Hematopoietic multipotent progenitor cell treated with erythropoietin and hydrocortisone succinate and interleukin-3 and kit ligand, for 6 days (in vitro differentiated cells): ENCODE measurements around the gene NRP1.

Source experiments
- DNase-seq: peaks from one replicate; pipeline ENCODE4 v3.0.0-alpha.2; 2015

The NRP1 gene

DNA sequence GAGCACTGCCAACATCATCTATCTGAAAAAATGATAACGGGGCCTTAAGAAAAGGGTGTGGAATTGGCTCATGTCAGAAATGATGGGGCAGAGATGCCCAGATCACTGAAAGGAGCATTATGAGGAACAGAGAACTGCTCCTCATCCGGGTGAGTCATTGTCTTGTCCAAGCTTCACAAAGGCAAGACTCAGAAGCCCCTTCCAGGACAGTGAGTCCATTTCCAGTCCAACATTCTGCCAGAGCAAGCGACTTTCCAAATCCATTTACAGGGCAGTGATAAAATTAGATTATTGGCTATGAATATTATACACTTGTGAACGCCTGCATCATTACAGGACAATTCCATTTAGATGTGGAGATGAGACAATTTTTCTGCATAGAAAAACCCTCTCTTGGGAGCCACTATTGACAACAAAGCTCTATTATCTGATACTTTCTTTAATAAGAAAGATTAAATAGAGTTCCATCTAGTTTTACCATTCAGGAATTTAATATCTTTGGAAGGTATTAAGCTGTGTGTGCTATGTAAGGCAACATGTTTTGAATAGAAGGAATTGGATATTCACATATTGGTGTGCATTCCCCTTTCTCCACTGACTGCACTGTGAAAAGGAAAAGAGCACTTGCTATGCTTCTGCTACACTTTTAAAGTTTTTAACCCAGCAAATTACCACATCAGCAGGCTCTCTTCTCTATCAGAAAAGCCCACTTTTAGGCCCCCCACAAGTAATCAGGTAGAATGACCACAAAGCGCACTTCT, 159.6 kb downstream of the NRP1 start:
- DNase-seq: no peak

DNA sequence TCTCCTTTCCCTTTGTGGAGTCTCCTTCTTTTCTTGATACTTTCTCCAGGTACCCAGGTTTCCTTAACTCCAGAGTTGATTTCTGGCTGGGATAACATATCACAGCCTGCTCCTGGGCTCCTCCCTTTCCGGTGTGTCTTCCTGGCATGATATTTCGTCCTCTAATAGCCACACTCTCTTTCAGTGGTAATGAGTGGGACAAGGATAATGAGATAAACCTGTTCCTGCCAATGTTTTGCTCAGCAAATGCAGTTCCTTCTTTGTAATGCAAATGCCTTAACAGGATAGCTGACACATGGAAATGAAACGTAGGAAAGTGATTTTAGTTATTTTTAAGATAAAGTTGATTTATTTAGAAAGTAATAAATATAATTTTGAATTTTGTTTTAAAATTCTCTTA, 168.6 kb downstream of the NRP1 start:
- DNase-seq: no peak

GRCh38 chr10:33164060-33164709, 170.3 kb downstream of the NRP1 start:
- DNase-seq: no peak

GRCh38 chr10:33162248-33162575, 172.3 kb downstream of the NRP1 start:
- DNase-seq: no peak

DNA sequence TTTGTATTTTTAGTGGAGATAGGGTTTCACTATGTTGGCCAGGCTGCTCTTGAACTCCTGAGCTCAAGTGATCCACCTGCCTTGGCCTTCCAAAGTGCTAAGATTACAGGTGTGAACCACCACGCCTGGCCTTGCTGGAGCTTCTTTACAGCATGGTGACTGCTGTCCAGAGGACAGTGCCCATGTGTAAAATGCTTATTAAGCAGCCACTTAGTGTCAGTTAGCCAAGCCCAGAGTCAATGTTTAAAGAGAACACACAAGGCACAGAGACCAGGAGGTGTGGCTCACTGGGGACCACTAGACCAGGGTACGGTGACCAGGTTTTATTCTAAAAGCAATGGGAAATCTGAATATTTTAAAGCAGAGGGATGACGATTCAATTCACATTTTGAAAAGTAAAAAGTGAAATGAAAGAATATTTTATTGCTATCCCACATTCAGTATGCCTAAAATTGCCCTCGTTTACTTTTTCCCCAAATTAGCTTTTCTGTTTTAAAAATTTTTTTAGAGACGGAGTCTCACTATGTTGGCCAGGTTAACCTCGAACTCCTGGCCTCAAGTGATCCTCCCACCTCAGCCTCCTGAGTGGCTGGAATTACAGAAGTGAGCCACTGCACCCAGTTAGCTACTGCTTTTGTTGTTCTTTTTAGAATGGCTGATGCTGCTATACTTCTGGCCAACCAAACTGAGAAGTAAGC, 172.8 kb downstream of the NRP1 start:
- DNase-seq: no peak

DNA sequence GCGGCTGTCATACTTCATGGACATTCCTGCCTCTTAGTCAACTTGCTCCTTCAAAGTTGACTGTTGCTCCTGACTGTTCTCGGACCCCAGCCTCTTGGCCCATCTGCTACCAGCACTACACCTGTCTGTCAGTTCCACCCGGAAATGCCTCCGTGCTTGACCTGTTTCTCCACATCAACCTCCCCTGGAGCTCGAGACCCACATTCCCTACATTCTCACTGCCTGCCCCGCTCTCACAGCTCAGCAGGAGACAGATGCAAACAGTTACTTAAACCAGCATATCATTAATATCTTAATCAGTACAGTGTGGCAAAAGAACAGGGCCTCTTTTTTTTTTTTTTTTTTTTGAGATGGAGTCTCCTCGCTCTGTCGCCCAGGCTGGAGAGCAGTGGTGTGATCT, 174.3 kb downstream of the NRP1 start:
- no peak for DNase-seq

DNA sequence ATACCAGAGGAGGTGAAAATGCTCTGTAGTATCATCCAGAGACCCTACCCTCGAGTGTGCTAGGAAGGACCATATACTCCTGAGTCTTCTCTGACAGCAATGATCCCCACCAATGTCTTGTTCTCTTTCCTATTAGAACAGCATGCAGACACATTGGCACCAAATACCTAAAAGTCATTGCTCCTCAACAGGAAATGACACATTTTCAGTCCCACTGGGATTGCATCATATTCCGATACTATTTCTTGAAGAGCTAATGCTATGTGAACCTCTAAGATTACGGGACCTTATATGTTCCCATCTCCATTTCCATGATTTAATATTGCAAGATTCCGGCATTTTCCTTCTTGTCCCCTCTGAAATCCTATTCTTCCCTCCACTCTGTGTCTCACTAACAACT, 177.4 kb downstream of the NRP1 start:
- DNase-seq: no peak

GRCh38 chr10:33155720-33156638, 178.5 kb downstream of the NRP1 start:
- peak; percentile 59 for DNase-seq

- DNase-seq: no peak
Observed at GRCh38 chr10:33154590-33154989, 179.9 kb downstream of the NRP1 start.

DNA sequence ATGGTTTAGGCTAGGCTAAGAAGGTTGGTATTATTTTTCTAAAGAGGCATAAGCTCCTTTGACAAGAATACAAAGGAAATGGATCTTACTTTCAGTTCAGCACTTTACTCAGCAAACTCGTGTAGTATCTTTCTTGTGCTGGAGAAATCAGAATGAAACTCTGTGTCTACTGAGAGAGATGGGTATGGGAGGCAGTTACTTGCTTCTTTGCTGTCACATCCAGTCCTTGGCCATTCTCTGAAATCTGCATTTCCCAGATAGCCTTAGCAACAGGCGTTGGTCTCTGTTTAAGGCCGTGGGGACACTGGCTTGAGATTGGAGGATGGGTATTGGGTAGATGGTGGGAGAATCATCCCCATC, 180.5 kb downstream of the NRP1 start:
- no peak for DNase-seq

GRCh38 chr10:33153251-33153967, 181.1 kb downstream of the NRP1 start:
- DNase-seq: no peak

DNA sequence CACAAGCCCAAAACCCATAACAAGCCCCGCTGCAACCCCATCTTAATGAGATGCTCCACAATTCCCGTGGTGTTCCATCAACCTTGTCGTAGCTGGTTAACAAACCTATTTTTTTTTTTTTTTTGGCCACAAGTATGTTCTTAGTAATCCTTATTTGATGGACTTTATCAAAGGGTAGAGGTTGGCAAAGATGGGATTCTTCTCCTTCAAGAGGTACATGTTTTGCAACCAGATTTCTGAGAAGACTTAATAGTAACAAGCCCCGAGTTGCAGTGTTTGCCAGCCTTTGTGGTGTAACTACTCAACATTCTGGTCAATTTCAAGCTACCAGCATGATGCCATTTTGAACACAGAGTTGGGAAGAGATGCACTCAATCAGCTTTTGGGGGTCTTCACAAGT, 181.7 kb downstream of the NRP1 start:
- DNase-seq: no peak

GRCh38 chr10:33152146-33152545, 182.3 kb downstream of the NRP1 start:
- DNase-seq: no peak

GRCh38 chr10:33151344-33151864, 183.1 kb downstream of the NRP1 start:
- DNase-seq: no peak

DNA sequence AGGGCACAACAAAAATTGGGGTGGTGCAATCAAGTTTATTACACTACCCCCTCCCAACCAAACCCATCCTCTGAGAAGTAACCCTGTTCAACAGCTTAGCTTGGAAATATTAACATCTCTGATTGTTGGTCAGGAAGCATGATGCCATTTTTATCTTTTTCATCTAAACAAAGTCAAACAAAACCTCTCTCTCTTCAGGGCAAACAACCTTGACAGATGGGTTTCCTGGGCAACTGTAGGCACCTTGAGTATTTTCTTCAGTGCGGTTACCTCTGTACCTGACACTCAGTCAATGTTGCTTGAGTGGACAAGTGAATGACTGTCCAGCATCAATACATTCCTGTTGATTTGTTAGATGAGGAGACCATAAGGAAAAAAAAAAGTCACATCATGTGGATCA, 183.6 kb downstream of the NRP1 start:
- no peak for DNase-seq

- no peak for DNase-seq
Observed at GRCh38 chr10:33150146-33150545, 184.3 kb downstream of the NRP1 start.

DNA sequence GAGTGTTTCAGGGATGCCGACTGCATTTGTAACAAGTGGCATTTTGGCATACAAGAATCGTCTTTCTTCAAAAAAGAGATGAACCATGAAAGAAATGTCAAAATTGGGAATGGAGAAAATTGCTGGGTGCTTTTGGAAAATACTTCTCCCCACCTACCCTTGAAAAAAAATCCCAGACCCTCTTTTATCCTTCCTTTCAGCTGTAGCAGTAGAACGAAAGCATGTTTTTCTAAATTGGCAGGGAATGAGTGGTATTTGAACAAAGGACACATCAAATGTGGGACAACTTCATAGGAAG, 187.5 kb downstream of the NRP1 start:
- DNase-seq: no peak

GRCh38 chr10:33146189-33147012, 188.1 kb downstream of the NRP1 start:
- no peak for DNase-seq

- no peak for DNase-seq
Observed at GRCh38 chr10:33145451-33146188, 188.8 kb downstream of the NRP1 start.

- DNase-seq: no peak
Observed at GRCh38 chr10:33143160-33143728, 191.2 kb downstream of the NRP1 start.

GRCh38 chr10:33142295-33142694, 192.2 kb downstream of the NRP1 start:
- no peak for DNase-seq
